GM18505 (cell line): ENCODE data around the gene MAP3K10.
"Not testable (repeated sequence)": the region's sequence is repeated elsewhere in the genome, so short reads cannot be mapped to it uniquely, and the experiment has no call there.

Experiments used
- ATAC-seq: cut with Tn5 transposase; IDR thresholded peaks from one replicate; pipeline ENCODE4 v1.9.1; 2021; ENCODE audit not compliant: unreplicated experiment
- POLR2A ChIP-seq: IDR thresholded peaks from 4 replicates; pipeline ENCODE4 v1.6.1; 2011; ENCODE audit warnings: borderline replicate concordance; ENCODE audit not compliant: insufficient read depth, insufficient read length; ENCODE audit errors: extremely low read depth

Gene MAP3K10

GRCh38 chr19:40216013-40216776 is 25.0 kb downstream of the MAP3K10 start:
- TF ChIP-seq POLR2A, result no peak
- no peak for ATAC-seq

DNA sequence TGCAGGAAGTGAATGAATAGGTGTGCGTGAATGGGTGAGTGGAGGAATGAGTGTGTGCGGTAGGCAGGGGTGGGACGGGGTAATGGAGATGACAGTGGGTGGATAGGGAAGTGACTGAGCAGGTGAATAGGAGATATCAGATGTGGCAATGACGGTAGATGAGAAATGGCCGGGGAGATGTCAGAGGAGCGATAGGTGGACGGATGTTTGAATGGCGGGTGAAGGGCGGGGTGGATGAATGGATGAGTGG is 25.5 kb downstream of the MAP3K10 start:
- no peak for ATAC-seq
- no peak for TF ChIP-seq POLR2A

DNA sequence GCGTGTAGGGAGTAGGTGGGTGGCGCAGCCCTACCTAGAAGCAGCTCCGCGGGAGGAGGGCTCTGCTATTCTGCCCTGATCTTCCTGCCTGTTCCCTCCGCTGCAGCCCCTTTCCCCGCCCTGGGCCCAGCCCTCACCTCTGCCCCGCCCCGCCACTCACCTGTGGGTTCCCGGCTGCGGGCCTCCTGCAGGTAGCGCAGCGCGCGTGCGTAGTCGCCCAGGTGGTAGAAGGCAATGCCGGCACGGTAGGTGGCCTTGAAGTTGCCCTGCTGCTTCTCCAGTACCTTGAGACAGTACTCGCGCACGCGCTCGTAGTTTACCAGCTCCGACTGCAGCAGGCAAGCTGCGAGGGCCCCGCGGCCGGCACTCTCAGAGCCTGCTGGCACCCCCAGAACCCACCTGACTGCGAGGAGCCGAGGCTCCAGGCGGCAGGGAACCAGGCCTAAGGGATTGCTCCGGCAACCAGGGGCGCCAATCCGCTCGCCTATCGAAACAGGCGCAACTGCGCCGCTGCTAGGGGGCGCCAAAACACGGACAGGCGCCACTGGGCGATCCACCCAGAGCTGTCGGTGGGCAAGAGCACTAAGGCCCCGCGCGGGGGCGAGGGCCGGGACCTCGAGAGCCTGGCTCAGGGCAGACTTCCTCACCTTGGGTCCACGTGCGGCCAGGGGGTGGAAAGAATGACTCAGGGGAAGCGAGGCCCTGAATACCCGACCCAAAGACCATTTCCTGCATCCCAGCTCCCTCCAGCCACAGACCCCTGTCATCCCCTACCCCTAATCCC is 26.0 kb downstream of the MAP3K10 start:
- no peak for TF ChIP-seq POLR2A
- no peak for ATAC-seq

DNA sequence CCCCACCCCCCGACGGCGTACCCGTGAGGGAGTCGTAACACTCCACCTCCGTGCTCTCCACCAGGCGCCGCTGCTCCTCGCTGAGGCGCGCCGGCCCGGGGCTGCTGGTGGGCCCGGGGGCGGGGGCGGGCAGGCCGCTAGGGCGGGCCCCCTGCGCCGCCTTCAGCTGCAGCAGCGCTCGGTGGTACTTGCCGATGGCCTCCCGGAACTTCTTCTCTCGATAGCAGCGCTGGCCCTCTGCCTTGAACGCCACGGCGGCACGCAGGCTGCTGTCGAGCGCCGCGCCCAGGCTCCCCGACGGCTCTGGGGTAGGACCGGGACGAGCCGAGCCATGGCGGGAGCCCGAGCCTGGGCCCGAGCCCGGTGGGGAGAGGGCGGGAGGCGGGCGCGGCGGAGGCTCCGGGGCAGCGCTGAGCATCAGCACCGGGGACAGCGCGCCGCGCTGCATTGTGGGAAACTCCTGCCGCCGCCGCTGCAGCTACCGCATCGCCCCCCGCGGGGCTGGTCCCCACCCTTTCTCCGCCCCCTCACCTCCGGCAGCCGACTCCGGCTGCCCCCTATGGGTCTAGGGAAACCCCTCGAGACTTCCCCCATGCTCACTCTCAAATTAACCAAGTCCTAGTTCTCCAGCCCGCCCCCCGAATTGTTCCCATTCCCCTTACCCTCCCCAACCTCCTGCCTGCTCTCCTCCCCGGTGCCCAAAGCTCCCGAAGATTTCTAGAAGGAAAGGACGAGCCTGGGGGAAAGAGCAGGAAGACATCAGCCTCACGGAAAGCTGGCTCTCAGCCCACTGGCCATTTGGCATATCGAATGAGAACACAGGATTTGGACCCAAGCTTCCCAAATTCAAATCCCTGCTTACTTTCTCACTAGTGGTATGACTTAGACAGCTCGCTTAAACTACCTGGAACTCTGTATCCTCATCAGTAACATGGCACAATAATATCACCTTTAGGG is 27.0 kb downstream of the MAP3K10 start, which contains the start of gene TTC9B:
TSS of gene TTC9B (minus strand) at position 451 of the 957 bp plus-strand sequence. CDS start at position 448, 3 bp downstream.
- no peak for TF ChIP-seq POLR2A
- no peak for ATAC-seq

DNA sequence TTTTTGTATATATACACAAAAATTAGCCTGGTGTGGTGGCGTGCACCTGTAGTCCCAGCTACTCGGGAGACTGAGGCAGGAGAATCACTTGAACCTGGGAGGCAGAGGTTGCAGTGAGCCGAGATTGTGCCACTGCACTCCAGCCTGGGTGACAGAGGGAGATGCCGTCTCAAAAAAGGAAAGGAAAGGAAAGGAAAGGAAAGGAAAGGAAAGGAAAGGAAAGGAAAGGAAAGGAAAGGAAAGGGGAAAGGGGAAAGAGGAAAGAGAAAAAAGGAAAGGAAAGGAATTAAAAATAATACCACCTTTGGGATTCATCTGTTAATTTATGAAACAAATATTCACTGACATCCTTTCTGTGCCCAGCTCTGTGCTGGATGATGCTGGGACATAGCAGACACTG is 27.8 kb downstream of the MAP3K10 start:
- ATAC-seq, result not testable (repeated sequence)

DNA sequence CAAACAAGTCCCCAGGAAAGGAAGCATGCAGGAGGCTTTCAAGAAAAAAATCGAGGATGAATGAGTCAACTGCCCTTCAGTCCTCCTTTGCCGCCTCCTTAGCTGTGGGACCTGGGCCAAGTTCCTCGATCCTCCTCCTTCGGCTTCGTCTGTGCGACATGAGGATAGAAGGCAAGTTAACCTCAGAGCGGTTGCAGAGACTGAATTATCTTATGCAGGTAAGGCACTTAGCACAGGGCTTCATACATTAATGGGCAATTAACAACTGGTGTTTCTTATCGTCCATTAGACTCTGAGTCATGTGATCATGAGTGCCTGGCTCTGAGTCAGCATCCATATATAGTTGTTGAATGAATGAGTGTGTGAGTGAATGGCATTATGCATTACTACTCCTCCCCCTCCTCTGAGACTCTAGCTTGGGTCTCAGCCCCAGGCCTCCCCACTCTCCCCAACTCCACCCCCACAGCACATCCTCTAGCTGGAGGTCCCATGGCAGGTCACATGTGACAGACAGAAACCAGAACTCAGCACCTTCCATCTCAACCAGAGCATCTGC is 28.6 kb downstream of the MAP3K10 start:
- ATAC-seq, result no peak
- no peak for TF ChIP-seq POLR2A

DNA sequence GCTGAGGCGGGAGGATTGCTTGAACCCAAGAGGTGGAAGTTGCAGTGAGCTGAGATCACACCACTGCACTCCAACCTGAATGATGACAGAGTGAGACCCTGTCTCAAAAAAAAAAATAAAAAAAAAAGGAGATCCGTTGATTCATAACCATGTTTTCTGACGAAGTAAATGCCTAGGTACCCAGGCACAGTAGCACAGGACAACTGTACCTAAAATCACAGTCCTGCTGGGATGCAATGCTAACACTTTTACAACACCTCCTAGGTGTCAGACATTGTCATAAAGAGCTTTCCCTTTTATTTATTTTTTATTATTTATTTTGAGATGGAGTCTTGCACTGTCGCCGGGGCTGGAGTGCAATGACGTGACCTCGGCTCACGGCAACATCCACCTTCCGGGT is 29.4 kb downstream of the MAP3K10 start:
- ATAC-seq, result no peak
- no peak for TF ChIP-seq POLR2A

DNA sequence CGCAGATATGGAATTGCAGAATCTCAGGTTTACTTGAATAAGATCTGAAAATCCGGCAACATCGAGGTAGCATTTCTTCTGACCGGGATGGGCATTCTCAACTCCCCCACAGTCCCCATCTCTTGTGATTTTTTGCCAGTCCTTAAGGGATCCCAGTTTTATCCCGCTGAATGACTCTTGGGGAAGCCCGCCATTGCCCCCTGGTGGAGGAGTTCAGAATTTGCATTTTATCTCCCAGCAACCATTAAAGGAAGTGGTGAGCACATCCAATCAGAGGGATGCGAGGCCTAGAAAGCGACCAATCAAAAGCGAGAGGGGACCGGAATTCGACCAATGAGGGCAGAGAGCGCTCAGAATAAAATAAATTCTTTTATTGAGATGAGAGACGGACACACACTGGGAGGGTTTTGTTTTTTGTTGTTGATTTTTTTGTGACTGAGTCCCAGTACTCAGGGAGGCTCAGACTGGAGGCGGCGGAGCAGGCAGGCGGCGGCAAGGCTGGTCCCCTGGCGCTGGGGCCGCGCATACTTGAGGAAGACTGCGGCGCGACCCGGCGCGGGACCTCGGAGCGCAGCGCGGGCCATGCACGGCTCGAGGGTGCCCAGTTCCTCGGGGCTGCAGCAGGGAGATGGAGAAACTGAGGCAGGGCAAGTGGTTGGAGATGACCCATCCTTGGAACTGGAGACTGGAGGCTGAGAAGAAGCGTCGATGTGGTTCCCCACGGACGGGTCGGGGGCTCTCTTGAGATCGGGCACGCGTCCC is 30.8 kb downstream of the MAP3K10 start:
- no peak for TF ChIP-seq POLR2A
- ATAC-seq, result no peak

GRCh38 chr19:40223135-40223822 is 32.1 kb downstream of the MAP3K10 start:
- TF ChIP-seq POLR2A, result no peak
- ATAC-seq, result no peak

- no peak for TF ChIP-seq POLR2A
- ATAC-seq, result no peak
Measured at GRCh38 chr19:40224342-40225150, 33.3 kb downstream of the MAP3K10 start.
